H1 (cell line): Measurements from ENCODE around the gene CDC25C. TPM values are rescaled to one million over a fixed set of nuclear protein-coding genes. Genes with fewer than 3 reads are reported as not detected.

Experiments
- CTCF ChIA-PET: fragments of 300-600 bp; sonication (Branson Sonifier 250); formaldehyde crosslinking; loops from one replicate; lab custom pipeline; 2021; ENCODE audit not compliant: partially characterized antibody; lab: Charles Lee
- POLR2A ChIA-PET: fragments of 300-600 bp; sonication (Branson Sonifier 250); formaldehyde crosslinking; loops from one replicate; lab custom pipeline; 2021; ENCODE audit warnings: inconsistent platforms; ENCODE audit not compliant: partially characterized antibody; lab: Charles Lee
- DNase-seq, 2 experiments: peaks; one replicate each; pipeline versions ENCODE4 v3.0.0 to v3.0.0-alpha.2; 2010 to 2022; ENCODE audit warnings: low spot score in 2 of 2, low read depth in 1 of 2, mixed read lengths in 1 of 2
- FAIRE-seq: peaks from 2 replicates; lab custom pipeline; 2011; peaks lifted over from hg19 to GRCh38; lab: Jason Lieb, UNC
- H2AFZ ChIP-seq: 2 replicates; pipeline ENCODE4 v1.8.1; 2012; ENCODE audit warnings: low read length, inconsistent platforms
- H2AK5ac ChIP-seq: 2 replicates; pipeline ENCODE4 v1.6.1; 2013; ENCODE audit warnings: low read depth, low read length
- H2BK120ac ChIP-seq: replicated peaks from 2 replicates; pipeline ENCODE3; 2013; ENCODE audit warnings: low read depth, low read length, inconsistent platforms
- H2BK12ac ChIP-seq: 2 replicates; pipeline ENCODE4 v1.6.1; 2013; ENCODE audit warnings: low read depth, low read length
- H2BK15ac ChIP-seq: 2 replicates; pipeline ENCODE4 v1.6.1; 2013; ENCODE audit warnings: low read length
- H2BK20ac ChIP-seq: 2 replicates; pipeline ENCODE4 v1.6.1; 2013; ENCODE audit warnings: low read length
- H2BK5ac ChIP-seq: 2 replicates; pipeline ENCODE4 v1.6.1; 2013; ENCODE audit warnings: low read depth, low read length
- H3K14ac ChIP-seq: 2 replicates; pipeline ENCODE4 v1.6.1; 2013; ENCODE audit warnings: inconsistent platforms; ENCODE audit not compliant: insufficient read length
- H3K18ac ChIP-seq: 2 replicates; pipeline ENCODE4 v1.6.1; 2013; ENCODE audit warnings: low read length; ENCODE audit errors: extremely low read depth
- H3K23ac ChIP-seq: 2 replicates; pipeline ENCODE4 v1.6.1; 2013; ENCODE audit warnings: inconsistent platforms; ENCODE audit not compliant: insufficient read length
- H3K23me2 ChIP-seq: 2 replicates; pipeline ENCODE4 v1.6.1; 2013; ENCODE audit warnings: low read depth, low read length
- H3K27ac ChIP-seq: 2 replicates; pipeline ENCODE4 v1.6.1; 2011; ENCODE audit warnings: low read depth, low read length, inconsistent platforms
- H3K27me3 ChIP-seq, 4 experiments: replicated peaks in 1 of 4; 1 replicate in 1 of 4; 2 replicates in 3 of 4; pipeline versions ENCODE4 v1.6.1 to v1.8.1; 2011 to 2013; ENCODE audit warnings: low read length in 3 of 4, mild to moderate bottlenecking in 3 of 4, inconsistent platforms in 2 of 4, mixed read lengths in 2 of 4, moderate library complexity in 1 of 4; ENCODE audit not compliant: control insufficient read depth in 3 of 4, insufficient read depth in 3 of 4; ENCODE audit errors: extremely low read depth in 1 of 4
- H3K36me3 ChIP-seq, 4 experiments: 2 replicates each; pipeline versions ENCODE4 v1.6.1 to v1.8.1; 2011 to 2013; ENCODE audit warnings: mild to moderate bottlenecking in 4 of 4, low read length in 3 of 4, moderate library complexity in 2 of 4, control low read depth in 1 of 4, inconsistent platforms in 1 of 4; ENCODE audit not compliant: insufficient read depth in 4 of 4, control insufficient read depth in 2 of 4
- H3K4ac ChIP-seq: replicated peaks from 2 replicates; pipeline ENCODE3; 2013; ENCODE audit warnings: low read length, low read depth, mixed read lengths, inconsistent platforms; ENCODE audit not compliant: insufficient read length
- H3K4me1 ChIP-seq, 4 experiments: replicated peaks in 1 of 4; 1 replicate in 1 of 4; 2 replicates in 3 of 4; pipeline versions ENCODE4 v1.6.1 to v1.8.1; 2011 to 2013; ENCODE audit warnings: low read length in 3 of 4, inconsistent platforms in 2 of 4, mixed read lengths in 1 of 4; ENCODE audit not compliant: insufficient read depth in 4 of 4, control insufficient read depth in 3 of 4
- H3K4me2 ChIP-seq, 2 experiments: 2 replicates each; pipeline versions ENCODE4 v1.6.1 to v1.8.1; 2011 to 2013; ENCODE audit warnings: low read depth in 2 of 2, low read length in 2 of 2, control low read depth in 1 of 2, inconsistent platforms in 1 of 2, mild to moderate bottlenecking in 1 of 2; ENCODE audit not compliant: insufficient read depth in 1 of 2
- H3K4me3 ChIP-seq, 4 experiments: fragments of 200-600, 300-600 bp in 1 of 4; sonication (generic), shearing (Covaris generic), sonication (Bioruptor Twin) in 1 of 4; 2 replicates each; pipeline versions ENCODE4 v1.5.1 to v1.8.1; 2011 to 2016; ENCODE audit warnings: low read length in 4 of 4, low read depth in 3 of 4, control low read depth in 2 of 4, inconsistent platforms in 2 of 4, mild to moderate bottlenecking in 2 of 4, mixed read lengths in 1 of 4, moderate library complexity in 1 of 4; ENCODE audit not compliant: insufficient read depth in 2 of 4; ENCODE audit errors: extremely low read depth in 1 of 4
- H3K56ac ChIP-seq: replicated peaks from 2 replicates; pipeline ENCODE3; 2013; ENCODE audit warnings: low read depth, mild to moderate bottlenecking, mixed read lengths, low read length, inconsistent platforms; ENCODE audit not compliant: insufficient read length
- H3K79me1 ChIP-seq: 2 replicates; pipeline ENCODE4 v1.6.1; 2013; ENCODE audit warnings: low read depth, low read length, control low read depth
- H3K79me2 ChIP-seq, 2 experiments: 2 replicates each; pipeline versions ENCODE4 v1.6.1 to v1.8.1; 2012 to 2013; ENCODE audit warnings: low read length in 2 of 2, mild to moderate bottlenecking in 2 of 2, inconsistent platforms in 1 of 2; ENCODE audit not compliant: insufficient read depth in 2 of 2, control insufficient read depth in 1 of 2
- H3K9ac ChIP-seq, 4 experiments: replicated peaks in 1 of 4; 1 replicate in 1 of 4; 2 replicates in 3 of 4; pipeline versions ENCODE4 v1.6.1 to v1.8.1; 2011 to 2013; ENCODE audit warnings: low read depth in 3 of 4, low read length in 3 of 4, control low read depth in 2 of 4, mild to moderate bottlenecking in 2 of 4, moderate library complexity in 2 of 4, inconsistent platforms in 1 of 4; ENCODE audit errors: extremely low read depth in 1 of 4
- H3K9me3 ChIP-seq, 2 experiments: 2 replicates each; pipeline versions ENCODE4 v1.6.1 to v1.8.1; 2012 to 2013; ENCODE audit warnings: mild to moderate bottlenecking in 2 of 2, moderate library complexity in 2 of 2, control low read depth in 1 of 2, inconsistent platforms in 1 of 2, low read depth in 1 of 2, low read length in 1 of 2, mixed read lengths in 1 of 2; ENCODE audit not compliant: insufficient read depth in 2 of 2
- H4K20me1 ChIP-seq, 2 experiments: replicated peaks in 1 of 2; 2 replicates each; pipeline versions ENCODE3 to v1.8.1; 2011 to 2013; ENCODE audit warnings: inconsistent platforms in 2 of 2, low read length in 2 of 2, mild to moderate bottlenecking in 1 of 2; ENCODE audit not compliant: insufficient read depth in 2 of 2, control insufficient read depth in 1 of 2
- H4K5ac ChIP-seq: 2 replicates; pipeline ENCODE4 v1.6.1; 2013; ENCODE audit warnings: low read length, low read depth, mixed read lengths, inconsistent platforms; ENCODE audit not compliant: insufficient read length
- H4K8ac ChIP-seq: 2 replicates; pipeline ENCODE4 v1.8.0; 2013; ENCODE audit warnings: mild to moderate bottlenecking, moderate library complexity, low read length, inconsistent platforms; ENCODE audit not compliant: insufficient read depth; ENCODE audit errors: extremely low read depth
- H4K91ac ChIP-seq: replicated peaks from 2 replicates; pipeline ENCODE3; 2013; ENCODE audit warnings: low read length, mixed read lengths, inconsistent platforms; ENCODE audit not compliant: insufficient read length
- BACH1 ChIP-seq: IDR thresholded peaks from 2 replicates; pipeline ENCODE4 v1.6.1; 2012; ENCODE audit warnings: low read length, improper control_type of control experiment
- CBX5 ChIP-seq: fragments of 300-800, 300-1000 bp; sonication (generic); IDR thresholded peaks from 2 replicates; pipeline ENCODE4 v1.7.1; 2016; ENCODE audit warnings: antibody characterized with exemption, low read length, low read depth
- YY1 ChIP-seq: IDR thresholded peaks from 2 replicates; pipeline ENCODE4 v1.6.1; 2011; ENCODE audit warnings: low read depth, mild to moderate bottlenecking, low read length
- WGBS, 2 experiments: shearing (Covaris generic) in 1 of 2; methylation state at CpG; one replicate each; pipeline versions ENCODE4 v1.1.6 to v1.1.7; 2013 to 2015; ENCODE audit warnings: low lambda C conversion rate in 2 of 2, mixed read lengths in 2 of 2, inconsistent platforms in 1 of 2, low coverage in 1 of 2, missing lambda C conversion rate in 1 of 2; ENCODE audit not compliant: insufficient replicate concordance in 2 of 2, insufficient coverage in 1 of 2, insufficient read length in 1 of 2; ENCODE audit errors: extremely low coverage in 1 of 2, missing lambda C conversion rate in 1 of 2; 5-methylcytosine and 5-hydroxymethylcytosine counted together
- polyA plus RNA-seq, 7 experiments: library from polyadenylated mRNA; depleted of rRNA in 3 of 7; stranded (reverse) in 5 of 7; unstranded in 2 of 7; fragments of >200 nt in 5 of 7; fragments of 200-250 nt in 2 of 7; gene quantifications; 1 replicate in 5 of 7; 2 replicates in 1 of 7; 4 replicates in 1 of 7; pipeline versions ENCODE4 v1.2.1 to v1.2.3, GENCODE V29; 2011 to 2013; ENCODE audit warnings: missing spikeins in 2 of 7, mixed read lengths in 2 of 7
- total RNA-seq: library from RNA; stranded (reverse); fragmentation: NEBNext Ultra II Directional; extraction: Animal tissue kit (Norgen Biotek cat#: 25700); gene quantifications from 2 replicates; pipeline ENCODE4 v1.2.1, GENCODE V29; 2021

Gene CDC25C
- total and polyA plus RNA-seq, 2 of the 8 experiments (the other 6 are each of a cell fraction or from before 2014, with no cell fraction given): 18.4 to 20.8 TPM

GRCh38 chr5:138371454-138371853 lies 39.9 kb upstream of the CDC25C start:
- TF ChIP-seq YY1 (no peak), BACH1 (no peak), CBX5 (no peak)
- Histone ChIP-seq H3K18ac (no peak overlapping the region), H3K79me1 (peaks cover 5% of the 10 kb centered on the region; the same call in 1 of the 2 replicates), H4K8ac (no peak overlapping the region), H3K4ac (no peak overlapping the region), H3K14ac (no peak overlapping the region), H2BK12ac (no peak overlapping the region), H4K91ac (no peak overlapping the region), H2BK15ac (no peak overlapping the region), H2BK120ac (no peak overlapping the region), H3K23ac (no peak overlapping the region), H2BK20ac (no peak overlapping the region), H3K9me3 (no peaks in the 10 kb centered on the region), H2BK5ac (no peak overlapping the region), H3K56ac (no peak overlapping the region), H2AK5ac (no peak overlapping the region), H4K20me1 (peaks cover 0 to 7% of the 10 kb centered on the region in 2 experiments), H3K9ac (no peak overlapping the region; a peak in 1 of 7 replicates), H4K5ac (no peak overlapping the region), H3K36me3 (peaks cover 0 to 12% (median 0%) of the 10 kb centered on the region in 4 experiments; a peak in 4 of 8 replicates), H3K27me3 (no peaks in the 10 kb centered on the region), H3K23me2 (no peaks in the 10 kb centered on the region), H3K79me2 (peaks cover 9 to 55% of the 10 kb centered on the region in 2 experiments), H3K4me1 (no peaks in the 10 kb centered on the region), H2AFZ (no peak overlapping the region), H3K4me3 (no peak overlapping the region), H3K27ac (no peak overlapping the region), H3K4me2 (no peak overlapping the region)
- FAIRE-seq (no peak), DNase-seq (no peak)
- POLR2A ChIA-PET: interaction anchor here (1.7 to 5.1 kb wide), 4 partner anchors 18 to 187 kb away, joined by 4 to 26 read pairs (median 7); partner anchors contain the start of genes CDC23, FAM53C and KDM3B
- CTCF ChIA-PET: interaction anchor here (1.0 to 6.5 kb wide), 4 partner anchors 18 to 40 kb away, joined by 3 to 63 read pairs (median 4); partner anchors contain the start of gene KDM3B
- 97% methylated on average over 2 of the region's 2 CpGs; no CpG with 5 or more reads in 1 of the 2 experiments for WGBS, 2 experiments
